ENCODE results near the gene TFG. TPM values are rescaled to one million over a fixed set of nuclear protein-coding genes. Genes with fewer than 3 reads are reported as not detected.

The TFG gene
- total RNA-seq, 1 donor from 2014 or later: 75.0 TPM

DNA sequence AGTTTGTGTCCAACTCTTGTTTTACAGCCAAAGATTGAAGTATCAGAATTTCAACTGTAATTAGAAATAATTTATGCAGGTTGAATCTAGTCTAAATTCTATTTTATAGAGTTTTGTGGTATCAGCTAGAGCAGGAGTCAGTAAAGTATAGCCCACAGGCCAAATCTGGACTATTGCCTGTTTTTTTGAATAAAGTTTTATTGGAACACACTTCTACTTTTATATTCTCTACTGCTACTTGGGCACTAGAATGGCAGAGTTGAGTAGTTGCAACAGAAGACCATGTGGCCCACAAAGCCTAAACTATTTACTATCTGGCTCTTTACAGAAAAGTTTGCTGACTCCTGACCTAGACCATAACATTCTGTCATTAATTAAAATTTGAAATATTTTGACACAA lies 36.3 kb downstream of the TFG start:
- no peak overlapping the region for H3K4me3 Mint-ChIP-seq (ENCODE audit: unreplicated experiment)
- no peak overlapping the region for H3K27ac Mint-ChIP-seq (ENCODE audit: unreplicated experiment)
- H3K27me3 Mint-ChIP-seq (ENCODE audit: unreplicated experiment): peaks cover 1% of the 10 kb centered on the region
- no peaks in the 10 kb centered on the region for H3K9me3 Mint-ChIP-seq (ENCODE audit: unreplicated experiment)
- H3K4me1 Mint-ChIP-seq (ENCODE audit: low read depth, unreplicated experiment): no peaks in the 10 kb centered on the region
- no peak for DNase-seq
- TF ChIP-seq, protein P1, sequence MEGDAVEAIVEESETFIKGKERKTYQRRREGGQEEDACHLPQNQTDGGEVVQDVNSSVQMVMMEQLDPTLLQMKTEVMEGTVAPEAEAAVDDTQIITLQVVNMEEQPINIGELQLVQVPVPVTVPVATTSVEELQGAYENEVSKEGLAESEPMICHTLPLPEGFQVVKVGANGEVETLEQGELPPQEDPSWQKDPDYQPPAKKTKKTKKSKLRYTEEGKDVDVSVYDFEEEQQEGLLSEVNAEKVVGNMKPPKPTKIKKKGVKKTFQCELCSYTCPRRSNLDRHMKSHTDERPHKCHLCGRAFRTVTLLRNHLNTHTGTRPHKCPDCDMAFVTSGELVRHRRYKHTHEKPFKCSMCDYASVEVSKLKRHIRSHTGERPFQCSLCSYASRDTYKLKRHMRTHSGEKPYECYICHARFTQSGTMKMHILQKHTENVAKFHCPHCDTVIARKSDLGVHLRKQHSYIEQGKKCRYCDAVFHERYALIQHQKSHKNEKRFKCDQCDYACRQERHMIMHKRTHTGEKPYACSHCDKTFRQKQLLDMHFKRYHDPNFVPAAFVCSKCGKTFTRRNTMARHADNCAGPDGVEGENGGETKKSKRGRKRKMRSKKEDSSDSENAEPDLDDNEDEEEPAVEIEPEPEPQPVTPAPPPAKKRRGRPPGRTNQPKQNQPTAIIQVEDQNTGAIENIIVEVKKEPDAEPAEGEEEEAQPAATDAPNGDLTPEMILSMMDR (IDR thresholded peaks at IDR 0.05; ENCODE audit: partially characterized antibody, unreplicated experiment): no peak
- H3K36me3 Mint-ChIP-seq (ENCODE audit: unreplicated experiment): no peaks in the 10 kb centered on the region

- Mint-ChIP-seq H3K4me1 (ENCODE audit: low read depth, unreplicated experiment) (no peaks in the 10 kb centered on the region), H3K4me3 (ENCODE audit: unreplicated experiment) (no peak overlapping the region), H3K27ac (ENCODE audit: unreplicated experiment) (no peak overlapping the region), H3K36me3 (ENCODE audit: unreplicated experiment) (no peaks in the 10 kb centered on the region), H3K27me3 (ENCODE audit: unreplicated experiment) (peaks cover 1% of the 10 kb centered on the region), H3K9me3 (ENCODE audit: unreplicated experiment) (no peaks in the 10 kb centered on the region)
- TF ChIP-seq, protein P1 (IDR thresholded peaks at IDR 0.05; ENCODE audit: partially characterized antibody, unreplicated experiment): no peak
- no peak for DNase-seq
Observed at GRCh38 chr3:100746092-100746491, 36.8 kb downstream of the TFG start.

GRCh38 chr3:100748220-100748619 lies 38.9 kb downstream of the TFG start:
- Mint-ChIP-seq H3K4me1 (ENCODE audit: low read depth, unreplicated experiment) (no peaks in the 10 kb centered on the region), H3K9me3 (ENCODE audit: unreplicated experiment) (no peaks in the 10 kb centered on the region), H3K27ac (ENCODE audit: unreplicated experiment) (no peak overlapping the region), H3K4me3 (ENCODE audit: unreplicated experiment) (no peak overlapping the region), H3K27me3 (ENCODE audit: unreplicated experiment) (peaks cover 1% of the 10 kb centered on the region), H3K36me3 (ENCODE audit: unreplicated experiment) (no peaks in the 10 kb centered on the region)
- TF ChIP-seq, protein P1 (IDR thresholded peaks at IDR 0.05; ENCODE audit: partially characterized antibody, unreplicated experiment): no peak
- no peak for DNase-seq

- TF ChIP-seq, protein P1 (IDR thresholded peaks at IDR 0.05; ENCODE audit: partially characterized antibody, unreplicated experiment): no peak
- Mint-ChIP-seq H3K4me1 (ENCODE audit: low read depth, unreplicated experiment) (no peaks in the 10 kb centered on the region), H3K27ac (ENCODE audit: unreplicated experiment) (no peak overlapping the region), H3K36me3 (ENCODE audit: unreplicated experiment) (no peaks in the 10 kb centered on the region), H3K4me3 (ENCODE audit: unreplicated experiment) (no peak overlapping the region), H3K27me3 (ENCODE audit: unreplicated experiment) (peaks cover 1% of the 10 kb centered on the region), H3K9me3 (ENCODE audit: unreplicated experiment) (no peaks in the 10 kb centered on the region)
- DNase-seq: no peak
Observed at GRCh38 chr3:100748967-100749366, 39.7 kb downstream of the TFG start.

DNA sequence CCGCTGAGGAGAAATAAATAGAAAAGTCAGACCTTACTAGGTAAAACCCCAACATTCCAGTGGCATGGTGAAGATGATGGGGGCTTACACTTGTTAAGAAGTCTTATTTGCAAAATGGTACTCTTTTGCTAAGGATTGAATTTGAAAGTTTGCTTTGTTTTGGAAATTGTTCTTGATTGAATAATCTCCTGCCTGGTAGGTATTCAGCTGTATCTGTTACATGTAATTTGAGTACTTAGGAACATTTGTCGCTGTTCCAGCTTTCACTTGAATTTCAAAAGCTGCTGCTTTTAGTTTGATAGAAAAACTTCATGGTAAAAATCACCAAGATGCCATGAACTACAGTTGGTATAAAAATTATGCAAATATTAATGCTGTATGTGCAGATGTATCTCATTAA lies 44.6 kb downstream of the TFG start:
- Mint-ChIP-seq H3K9me3 (ENCODE audit: unreplicated experiment) (no peaks in the 10 kb centered on the region), H3K4me1 (ENCODE audit: low read depth, unreplicated experiment) (no peaks in the 10 kb centered on the region), H3K27me3 (ENCODE audit: unreplicated experiment) (no peaks in the 10 kb centered on the region), H3K4me3 (ENCODE audit: unreplicated experiment) (no peak overlapping the region), H3K27ac (ENCODE audit: unreplicated experiment) (no peak overlapping the region), H3K36me3 (ENCODE audit: unreplicated experiment) (no peaks in the 10 kb centered on the region)
- TF ChIP-seq, protein P1 (IDR thresholded peaks at IDR 0.05; ENCODE audit: partially characterized antibody, unreplicated experiment): no peak
- DNase-seq: no peak
